ENCODE measurements around the gene PLD1. TPM values are rescaled to one million over a fixed set of nuclear protein-coding genes. Genes with fewer than 3 reads are reported as not detected.

Gene PLD1
- total RNA-seq, 4 donors from 2014 or later: 7.0 to 17.1 (median 13.6) TPM

- no peak for TF ChIP-seq CTCF (IDR thresholded peaks at IDR 0.05)
- no peak for TF ChIP-seq POLR2AphosphoS5 (IDR thresholded peaks at IDR 0.05)
- TF ChIP-seq POLR2A (IDR thresholded peaks at IDR 0.05): no peak
- TF ChIP-seq EP300 (IDR thresholded peaks at IDR 0.05): no peak
- Histone ChIP-seq H3K36me3 (no peaks in the 10 kb centered on the region), H3K4me3 (no peak overlapping the region), H3K27ac (peak overlapping the region in 3 of 4 donors; percentile 41 to 63 (median 49)), H3K4me1 (peaks cover 0 to 15% (median 9%) of the 10 kb centered on the region in 3 donors), H3K27me3 (no peaks in the 10 kb centered on the region), H3K9me3 (no peaks in the 10 kb centered on the region)
- WGBS, 2 donors (ENCODE audit: low coverage in 1 of 2): 77 to 96% methylated on average over 3 to 7 of the region's 7 CpGs
- no peak for ATAC-seq
These were observed 14.5 kb upstream of the PLD1 start for GRCh38 chr3:171824824-171825221.

GRCh38 chr3:171824116-171824515, 13.8 kb upstream of the PLD1 start:
- no peaks in the 10 kb centered on the region for H3K27me3 ChIP-seq
- H3K27ac ChIP-seq: peak overlapping the region in 1 of 4 donors; percentile 63
- ATAC-seq: no peak
- peaks cover 0 to 9% (median 2%) of the 10 kb centered on the region in 3 donors for H3K4me1 ChIP-seq
- H3K4me3 ChIP-seq: no peak overlapping the region
- no peaks in the 10 kb centered on the region for H3K36me3 ChIP-seq
- TF ChIP-seq EP300 (IDR thresholded peaks at IDR 0.05) (no peak), POLR2AphosphoS5 (IDR thresholded peaks at IDR 0.05) (no peak), POLR2A (IDR thresholded peaks at IDR 0.05) (no peak), CTCF (IDR thresholded peaks at IDR 0.05) (no peak)
- H3K9me3 ChIP-seq: no peaks in the 10 kb centered on the region
- 75 to 94% methylated on average over 6 of the region's 6 CpGs for WGBS, 2 donors (ENCODE audit: low coverage in 1 of 2)

GRCh38 chr3:171822431-171823106, 12.3 kb upstream of the PLD1 start:
- Histone ChIP-seq H3K27me3 (no peaks in the 10 kb centered on the region), H3K4me3 (no peak overlapping the region), H3K4me1 (peaks cover 0 to 9% (median 0%) of the 10 kb centered on the region in 3 donors), H3K27ac (no peak overlapping the region), H3K9me3 (no peaks in the 10 kb centered on the region), H3K36me3 (no peaks in the 10 kb centered on the region)
- no peak for ATAC-seq
- 64 to 73% methylated on average over 4 of the region's 4 CpGs for WGBS, 2 donors (ENCODE audit: low coverage in 1 of 2)
- no peak for TF ChIP-seq CTCF (IDR thresholded peaks at IDR 0.05)
- TF ChIP-seq POLR2A (IDR thresholded peaks at IDR 0.05): no peak
- no peak for TF ChIP-seq POLR2AphosphoS5 (IDR thresholded peaks at IDR 0.05)
- no peak for TF ChIP-seq EP300 (IDR thresholded peaks at IDR 0.05)

- Histone ChIP-seq H3K9me3 (no peaks in the 10 kb centered on the region), H3K4me3 (no peak overlapping the region), H3K36me3 (no peaks in the 10 kb centered on the region), H3K4me1 (peaks cover 0 to 9% (median 0%) of the 10 kb centered on the region in 3 donors), H3K27ac (no peak overlapping the region), H3K27me3 (no peaks in the 10 kb centered on the region)
- TF ChIP-seq POLR2A (IDR thresholded peaks at IDR 0.05): no peak
- no peak for TF ChIP-seq CTCF (IDR thresholded peaks at IDR 0.05)
- TF ChIP-seq POLR2AphosphoS5 (IDR thresholded peaks at IDR 0.05): no peak
- no peak for TF ChIP-seq EP300 (IDR thresholded peaks at IDR 0.05)
- ATAC-seq: no peak
- WGBS, 2 donors (ENCODE audit: low coverage in 1 of 2): 48 to 88% methylated on average over 2 of the region's 2 CpGs
These were observed 11.6 kb upstream of the PLD1 start for GRCh38 chr3:171821778-171822358.

- H3K4me3 ChIP-seq: no peak overlapping the region
- no peaks in the 10 kb centered on the region for H3K9me3 ChIP-seq
- 70 to 95% methylated on average over 2 to 3 of the region's 3 CpGs for WGBS, 2 donors (ENCODE audit: low coverage in 1 of 2)
- H3K27ac ChIP-seq: no peak overlapping the region
- H3K4me1 ChIP-seq: peaks cover 0 to 9% (median 0%) of the 10 kb centered on the region in 3 donors
- no peak for TF ChIP-seq POLR2A (IDR thresholded peaks at IDR 0.05)
- no peak for TF ChIP-seq CTCF (IDR thresholded peaks at IDR 0.05)
- TF ChIP-seq EP300 (IDR thresholded peaks at IDR 0.05): no peak
- no peak for TF ChIP-seq POLR2AphosphoS5 (IDR thresholded peaks at IDR 0.05)
- no peak for ATAC-seq
- H3K27me3 ChIP-seq: no peaks in the 10 kb centered on the region
- no peaks in the 10 kb centered on the region for H3K36me3 ChIP-seq
These were observed 10.8 kb upstream of the PLD1 start for GRCh38 chr3:171821044-171821443.

Data from gastroesophageal sphincter (tissue), 4 donors.